Measurements from ENCODE around the gene MED17. TPM values are rescaled to one million over a fixed set of nuclear protein-coding genes. Genes with fewer than 3 reads are reported as not detected.

MED17 gene
- total RNA-seq, 2 experiments from 2014 or later = 19.4 to 22.6 TPM

DNA sequence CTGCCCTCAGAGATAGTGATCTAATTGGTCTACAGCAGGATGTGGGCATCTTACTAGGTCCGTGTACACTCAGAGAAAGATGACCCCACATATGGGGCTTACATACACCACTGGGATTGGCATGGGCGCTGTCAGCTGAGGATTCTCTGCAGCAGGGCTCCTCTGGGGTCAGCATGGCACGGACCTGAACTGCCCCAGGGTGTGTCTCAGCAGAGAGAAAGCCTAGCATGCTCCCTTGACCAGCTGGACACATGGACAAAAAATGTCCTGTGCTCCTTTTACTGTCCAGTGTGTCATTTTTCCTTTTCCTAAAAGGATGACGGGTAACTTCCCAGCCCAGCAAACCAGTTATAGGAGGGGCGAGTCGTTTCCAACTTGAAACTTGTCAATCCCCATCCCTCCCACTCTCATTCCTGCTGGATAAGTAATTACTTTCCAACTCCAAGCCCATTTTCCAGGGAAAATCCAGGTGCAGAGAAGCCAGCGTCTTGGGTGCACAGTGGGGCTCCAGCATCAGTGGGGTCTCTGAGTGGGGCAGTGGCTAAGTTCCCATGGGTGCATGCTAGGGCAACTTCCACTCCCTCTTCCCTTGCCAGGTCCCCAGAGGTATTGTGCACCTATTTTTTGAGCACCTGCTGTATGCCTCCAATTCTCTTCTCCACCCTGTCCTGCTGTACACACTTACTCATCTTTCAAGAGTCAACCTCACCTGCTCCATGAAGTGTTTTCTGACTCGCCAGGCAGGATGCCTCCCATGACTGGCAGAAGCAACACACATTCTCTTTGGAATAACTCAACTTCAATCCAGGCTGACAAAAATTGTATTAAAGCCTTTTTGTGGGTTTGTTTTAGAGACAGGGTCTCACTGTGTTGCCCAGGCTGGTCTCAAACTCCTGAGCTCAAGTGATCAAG lies 61.4 kb downstream of the MED17 start:
- Mint-ChIP-seq H3K4me1 (ENCODE audit: low read depth) (peaks cover 4% of the 10 kb centered on the region), H3K9me3 (no peaks in the 10 kb centered on the region), H3K27me3 (ENCODE audit: low read depth) (peaks cover 8% of the 10 kb centered on the region), H3K27ac (no peak overlapping the region), H3K4me3 (no peak overlapping the region), H3K36me3 (ENCODE audit: low read depth) (no peaks in the 10 kb centered on the region)
- intact Hi-C loops (cut with micrococcal nuclease) = no loop called here
- no peak for DNase-seq
- CTCF ChIA-PET = no interaction called here

DNA sequence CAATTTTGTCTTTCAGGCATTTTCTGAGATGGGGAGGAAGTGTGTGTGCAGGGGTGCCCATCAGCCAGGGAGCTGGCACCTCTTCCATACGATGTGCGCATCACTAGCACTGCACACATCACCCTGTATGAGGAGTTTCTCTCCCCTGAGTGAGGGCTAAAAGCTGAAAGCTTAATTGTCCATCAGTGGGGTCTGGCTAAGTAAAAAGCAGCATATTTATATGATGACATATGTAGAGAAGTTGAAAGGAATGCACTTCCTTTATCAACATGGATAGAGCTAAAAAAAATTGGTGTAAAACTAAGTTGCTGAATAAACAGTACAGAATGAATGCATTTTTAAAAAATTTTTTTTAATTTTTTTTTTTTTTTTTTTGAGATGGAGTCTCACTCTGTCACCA lies 62.3 kb downstream of the MED17 start:
- intact Hi-C loops (cut with micrococcal nuclease) = no loop called here
- no peaks in the 10 kb centered on the region for H3K9me3 Mint-ChIP-seq
- H3K27ac Mint-ChIP-seq = no peak overlapping the region

DNA sequence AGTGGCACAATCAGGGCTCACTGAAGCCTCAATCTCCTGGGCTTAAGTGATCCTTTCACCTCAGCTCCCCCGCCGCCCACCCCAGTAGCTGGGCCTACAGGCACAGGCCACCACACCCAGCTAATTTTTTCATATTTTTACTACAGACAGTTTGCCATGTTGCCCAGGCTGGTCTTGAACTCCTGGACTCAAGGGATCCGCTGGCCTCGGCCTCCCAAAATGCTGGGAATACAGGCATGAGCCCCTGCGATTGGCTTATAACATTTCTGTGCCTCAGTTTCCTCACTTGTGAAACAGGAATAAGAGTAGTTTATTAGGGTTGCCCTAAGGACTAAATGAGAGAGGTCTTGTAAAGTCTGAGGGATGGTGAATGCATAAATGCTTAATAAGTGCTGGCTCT lies 65.1 kb downstream of the MED17 start:
- peaks cover 27% of the 10 kb centered on the region for H3K27me3 Mint-ChIP-seq (ENCODE audit: low read depth)
- H3K9me3 Mint-ChIP-seq = no peaks in the 10 kb centered on the region
- CTCF ChIA-PET = no interaction called here
- no peak for DNase-seq
- peaks cover 4% of the 10 kb centered on the region for H3K4me1 Mint-ChIP-seq (ENCODE audit: low read depth)
- H3K36me3 Mint-ChIP-seq (ENCODE audit: low read depth) = no peaks in the 10 kb centered on the region
- intact Hi-C loops (cut with micrococcal nuclease) = no loop called here
- H3K4me3 Mint-ChIP-seq = peak overlapping the region; percentile 29
- no peak overlapping the region for H3K27ac Mint-ChIP-seq

More for the DNA sequence above, 62.3 kb downstream of the MED17 start:
- H3K36me3 Mint-ChIP-seq (ENCODE audit: low read depth) = no peaks in the 10 kb centered on the region
- no peak for DNase-seq
- H3K27me3 Mint-ChIP-seq (ENCODE audit: low read depth) = peaks cover 17% of the 10 kb centered on the region
- no peak overlapping the region for H3K4me3 Mint-ChIP-seq
- CTCF ChIA-PET = no interaction called here
- peaks cover 4% of the 10 kb centered on the region for H3K4me1 Mint-ChIP-seq (ENCODE audit: low read depth)

DNA sequence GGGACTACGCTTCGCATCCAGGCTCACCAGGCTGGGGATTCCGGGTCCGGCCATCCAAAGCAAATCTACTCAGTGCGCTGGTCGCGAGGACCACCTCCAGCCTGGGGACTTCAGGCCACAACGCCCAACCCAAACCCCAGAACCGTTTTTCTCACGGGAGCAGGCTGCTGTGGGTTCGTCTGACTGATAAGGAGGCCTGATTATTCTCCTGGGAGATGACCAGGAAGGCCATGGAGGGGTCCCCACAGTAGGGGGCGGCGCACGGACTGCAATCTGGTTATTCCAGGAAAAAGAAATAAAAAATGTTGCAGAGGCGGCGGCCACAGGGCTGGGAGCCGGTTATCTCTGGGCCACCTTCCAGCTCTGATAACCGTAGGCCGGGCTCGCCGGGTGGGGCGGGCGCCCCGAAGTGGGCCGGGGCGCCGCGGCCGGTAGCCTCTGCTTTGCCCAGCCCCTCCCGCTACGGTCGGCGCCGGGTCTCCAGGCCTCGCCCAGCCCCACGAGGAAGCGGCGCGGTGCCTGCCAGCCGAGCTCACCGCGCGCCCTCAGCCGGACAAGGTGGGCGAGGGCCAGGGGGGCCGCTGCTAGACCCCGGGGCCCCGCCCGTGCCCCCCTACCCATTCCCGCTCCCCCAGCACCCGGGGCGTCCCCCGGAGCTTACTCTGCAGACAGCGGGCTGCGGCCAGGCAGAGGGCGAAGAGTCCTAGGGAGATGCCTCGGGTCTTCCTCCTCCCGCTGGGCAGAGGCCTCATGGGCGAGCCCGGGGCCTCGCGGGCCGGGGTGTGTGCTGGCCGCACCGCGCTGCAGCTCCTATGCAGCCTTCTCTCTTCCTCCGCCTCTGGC lies 65.9 kb downstream of the MED17 start:
- no peak overlapping the region for H3K27ac Mint-ChIP-seq
- CTCF ChIA-PET = no interaction called here
- intact Hi-C loops (cut with micrococcal nuclease) = no loop called here
- peaks cover 27% of the 10 kb centered on the region for H3K27me3 Mint-ChIP-seq (ENCODE audit: low read depth)
- no peaks in the 10 kb centered on the region for H3K9me3 Mint-ChIP-seq
- DNase-seq = no peak
- H3K4me3 Mint-ChIP-seq = peak overlapping the region; percentile 29
- H3K4me1 Mint-ChIP-seq (ENCODE audit: low read depth) = peaks cover 4% of the 10 kb centered on the region
- no peaks in the 10 kb centered on the region for H3K36me3 Mint-ChIP-seq (ENCODE audit: low read depth)

DNA sequence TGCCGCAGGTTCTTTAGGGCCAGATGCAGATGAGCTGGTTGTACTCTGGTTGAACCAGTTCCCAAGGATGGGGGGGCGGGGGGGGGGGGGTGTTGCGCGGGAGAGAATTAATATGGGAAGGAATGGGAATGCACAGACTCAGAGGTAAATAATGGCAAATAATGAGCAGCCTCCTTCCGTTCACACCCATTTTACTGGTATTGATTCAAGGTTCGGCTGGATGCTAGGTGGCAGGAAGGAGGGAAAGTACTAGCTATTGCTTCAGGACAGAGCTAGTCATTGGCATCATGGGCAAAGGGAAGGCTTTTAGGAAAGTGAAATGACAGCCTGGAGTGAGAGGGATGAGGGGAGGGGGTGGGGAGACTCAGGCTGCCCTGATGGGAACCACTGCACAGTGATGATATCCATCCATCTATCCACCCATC lies 66.5 kb downstream of the MED17 start, which contains the start of gene VSTM5:
TSS of gene VSTM5 (minus strand) at position 25 of the 425 bp plus-strand sequence. CDS start 116 bp downstream, outside the sequence.
- peaks cover 27% of the 10 kb centered on the region for H3K27me3 Mint-ChIP-seq (ENCODE audit: low read depth)
- CTCF ChIA-PET = no interaction called here
- no peaks in the 10 kb centered on the region for H3K36me3 Mint-ChIP-seq (ENCODE audit: low read depth)
- H3K9me3 Mint-ChIP-seq = no peaks in the 10 kb centered on the region
- peak within 1 kb of the TSS; percentile 29 for H3K4me3 Mint-ChIP-seq
- peaks cover 4% of the 10 kb centered on the region for H3K4me1 Mint-ChIP-seq (ENCODE audit: low read depth)
- H3K27ac Mint-ChIP-seq = no peak within 1 kb of the TSS
- DNase-seq = no peak
- intact Hi-C loops (cut with micrococcal nuclease) = no loop called here

DNA sequence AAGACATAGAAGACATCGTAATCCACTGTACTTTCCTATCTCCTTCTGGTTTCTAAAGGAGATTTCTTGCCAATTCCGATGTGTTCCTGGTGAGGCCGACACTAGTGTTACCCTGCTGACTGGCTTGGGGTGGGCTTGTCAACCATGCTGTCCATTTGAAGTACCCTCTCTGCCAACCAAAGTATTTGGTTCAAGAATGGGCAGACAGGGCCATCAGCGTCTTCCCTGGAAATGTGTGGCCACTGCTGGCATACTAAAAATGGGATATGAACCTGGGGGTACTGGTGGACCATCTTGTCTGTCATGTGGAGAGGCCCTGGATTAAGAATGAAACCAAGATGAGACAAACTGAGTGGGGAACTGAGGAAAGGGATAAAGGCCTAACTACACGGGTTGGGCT lies 68.2 kb downstream of the MED17 start:
- intact Hi-C loops (cut with micrococcal nuclease) = no loop called here
- H3K4me1 Mint-ChIP-seq (ENCODE audit: low read depth) = peaks cover 4% of the 10 kb centered on the region
- H3K27me3 Mint-ChIP-seq (ENCODE audit: low read depth) = peaks cover 27% of the 10 kb centered on the region
- H3K4me3 Mint-ChIP-seq = no peak overlapping the region
- H3K9me3 Mint-ChIP-seq = no peaks in the 10 kb centered on the region
- no peak overlapping the region for H3K27ac Mint-ChIP-seq
- no peak for DNase-seq
- H3K36me3 Mint-ChIP-seq (ENCODE audit: low read depth) = no peaks in the 10 kb centered on the region
- CTCF ChIA-PET = no interaction called here

DNA sequence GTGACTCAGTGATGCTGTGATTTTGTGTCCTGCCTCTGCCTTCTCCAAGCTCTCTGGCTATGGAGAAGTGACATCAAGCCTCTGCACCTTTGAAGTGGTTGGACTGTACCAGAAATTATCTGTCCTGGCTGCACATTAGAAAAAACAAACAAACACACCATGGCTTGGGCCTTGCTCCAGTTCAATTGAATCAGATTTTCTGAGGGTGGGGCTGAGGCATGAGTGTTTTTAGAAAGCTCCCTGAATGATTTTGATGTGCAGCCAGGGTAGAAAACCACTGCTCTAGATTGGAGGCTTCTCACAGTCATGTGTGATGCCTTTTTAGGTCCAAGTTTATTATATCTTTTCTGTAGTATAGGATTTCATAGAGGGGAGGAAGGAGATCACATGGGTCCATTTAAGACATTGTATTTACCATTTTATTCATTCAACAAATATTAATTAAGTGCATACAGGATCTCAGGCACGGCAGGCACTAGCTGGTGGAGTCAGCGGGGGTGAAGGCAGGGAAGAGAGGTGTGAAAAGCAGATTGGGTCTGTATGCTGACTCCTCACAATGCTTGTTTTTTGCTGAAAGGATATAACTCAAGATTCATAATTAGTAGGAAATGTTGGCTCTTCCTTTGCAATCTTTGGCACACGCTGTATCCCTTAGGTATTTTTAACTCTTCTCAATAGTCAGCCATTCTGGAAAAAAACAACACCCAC lies 73.5 kb downstream of the MED17 start:
- CTCF ChIA-PET = no interaction called here
- no peaks in the 10 kb centered on the region for H3K36me3 Mint-ChIP-seq (ENCODE audit: low read depth)
- peaks cover 3% of the 10 kb centered on the region for H3K27me3 Mint-ChIP-seq (ENCODE audit: low read depth)
- H3K9me3 Mint-ChIP-seq = no peaks in the 10 kb centered on the region
- H3K4me1 Mint-ChIP-seq (ENCODE audit: low read depth) = no peaks in the 10 kb centered on the region
- no peak overlapping the region for H3K27ac Mint-ChIP-seq
- H3K4me3 Mint-ChIP-seq = no peak overlapping the region
- no peak for DNase-seq
- intact Hi-C loops (cut with micrococcal nuclease) = no loop called here

DNA sequence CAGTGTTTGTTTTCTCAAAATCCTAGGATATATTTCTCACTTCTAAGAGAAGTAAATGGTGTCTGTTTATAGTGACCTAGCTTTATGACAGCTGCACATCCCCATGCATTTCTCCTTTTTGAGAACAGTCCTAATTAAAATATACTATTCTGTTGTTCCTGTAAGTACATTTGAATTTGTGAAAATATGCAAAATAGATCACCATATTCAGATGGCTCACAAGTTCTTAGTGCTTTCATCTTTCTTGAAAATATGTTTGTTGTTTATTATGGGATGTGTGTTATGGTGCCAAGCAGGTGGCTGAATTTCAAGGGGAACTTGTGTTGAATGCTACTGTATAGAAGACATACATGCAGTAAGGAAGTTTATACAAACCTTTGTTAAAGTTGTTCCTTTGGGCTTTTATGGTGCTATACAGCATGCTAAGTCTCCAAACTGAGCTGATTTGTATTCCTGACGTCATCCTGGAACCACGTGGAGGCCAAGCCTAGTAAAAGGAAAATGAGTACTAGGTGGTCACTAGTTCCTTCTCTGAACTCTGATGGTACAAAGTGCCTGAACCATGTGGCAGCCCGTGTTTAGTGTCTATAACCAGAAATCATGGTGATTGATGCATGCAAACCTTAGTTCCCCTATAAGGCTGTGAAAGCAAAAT lies 74.2 kb downstream of the MED17 start:
- no peaks in the 10 kb centered on the region for H3K36me3 Mint-ChIP-seq (ENCODE audit: low read depth)
- no peaks in the 10 kb centered on the region for H3K4me1 Mint-ChIP-seq (ENCODE audit: low read depth)
- intact Hi-C loops (cut with micrococcal nuclease) = no loop called here
- H3K4me3 Mint-ChIP-seq = no peak overlapping the region
- no peak for DNase-seq
- no peak overlapping the region for H3K27ac Mint-ChIP-seq
- CTCF ChIA-PET = interaction anchor here (0.8 kb wide), 1 partner anchor 37 kb away, joined by 3 read pairs; no protein-coding TSS in a partner anchor
- H3K9me3 Mint-ChIP-seq = no peaks in the 10 kb centered on the region
- no peaks in the 10 kb centered on the region for H3K27me3 Mint-ChIP-seq (ENCODE audit: low read depth)

DNA sequence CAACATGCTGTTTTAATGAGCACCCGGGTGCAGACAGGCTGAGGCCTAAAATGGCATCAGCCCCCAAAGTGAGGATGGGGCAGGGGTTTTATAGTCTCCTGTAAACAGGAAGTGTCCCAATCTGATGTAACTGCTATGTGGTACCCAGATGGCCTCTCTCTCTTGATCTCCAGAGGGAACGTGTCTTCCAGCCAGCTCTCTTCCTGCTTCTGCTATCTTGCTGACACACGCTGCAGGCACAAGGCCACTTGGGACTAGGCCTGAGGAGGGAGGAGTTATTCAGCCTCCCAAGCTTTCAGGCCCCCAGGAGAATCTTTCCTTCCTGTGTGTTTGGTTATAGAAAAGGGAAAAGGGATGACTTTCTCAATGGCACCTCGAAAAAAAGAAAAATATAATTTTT lies 77.7 kb downstream of the MED17 start:
- no peak overlapping the region for H3K4me3 Mint-ChIP-seq
- H3K27me3 Mint-ChIP-seq (ENCODE audit: low read depth) = no peaks in the 10 kb centered on the region
- H3K9me3 Mint-ChIP-seq = no peaks in the 10 kb centered on the region
- CTCF ChIA-PET = no interaction called here
- H3K36me3 Mint-ChIP-seq (ENCODE audit: low read depth) = no peaks in the 10 kb centered on the region
- no peak for DNase-seq
- no peak overlapping the region for H3K27ac Mint-ChIP-seq
- H3K4me1 Mint-ChIP-seq (ENCODE audit: low read depth) = no peaks in the 10 kb centered on the region
- intact Hi-C loops (cut with micrococcal nuclease) = no loop called here

Other genes with a start within 250 kb of the MED17 start
- gene SMCO4, start 240.9 kb upstream of the MED17 start, total RNA-seq = 10 to 100 TPM; 23.7 to 26.8 TPM
- 10 to 100 TPM; 22.9 to 23.2 TPM for gene CEP295, start 122.6 kb upstream of the MED17 start, total RNA-seq
- 100 to 1,000 TPM; 442 to 482 TPM for gene TAF1D, start 42.8 kb upstream of the MED17 start, total RNA-seq
- 10 to 100 TPM; 15.1 to 16.3 TPM for gene C11orf54, start 42.6 kb upstream of the MED17 start, total RNA-seq
- not detected for gene VSTM5, start 66.3 kb downstream of the MED17 start, total RNA-seq
- not detected for gene HEPHL1, start 237.1 kb downstream of the MED17 start, total RNA-seq